GM19328 (cell line): ENCODE data around the gene KRT13.
"Not testable (repeated sequence)": the region's sequence is repeated elsewhere in the genome, so short reads cannot be mapped to it uniquely, and the experiment has no call there.

Experiments used
- ATAC-seq: cut with Tn5 transposase; IDR thresholded peaks from one replicate; pipeline ENCODE4 v1.9.1; 2021; ENCODE audit warnings: mild to moderate bottlenecking, moderate library complexity; ENCODE audit not compliant: unreplicated experiment

KRT13 gene

DNA sequence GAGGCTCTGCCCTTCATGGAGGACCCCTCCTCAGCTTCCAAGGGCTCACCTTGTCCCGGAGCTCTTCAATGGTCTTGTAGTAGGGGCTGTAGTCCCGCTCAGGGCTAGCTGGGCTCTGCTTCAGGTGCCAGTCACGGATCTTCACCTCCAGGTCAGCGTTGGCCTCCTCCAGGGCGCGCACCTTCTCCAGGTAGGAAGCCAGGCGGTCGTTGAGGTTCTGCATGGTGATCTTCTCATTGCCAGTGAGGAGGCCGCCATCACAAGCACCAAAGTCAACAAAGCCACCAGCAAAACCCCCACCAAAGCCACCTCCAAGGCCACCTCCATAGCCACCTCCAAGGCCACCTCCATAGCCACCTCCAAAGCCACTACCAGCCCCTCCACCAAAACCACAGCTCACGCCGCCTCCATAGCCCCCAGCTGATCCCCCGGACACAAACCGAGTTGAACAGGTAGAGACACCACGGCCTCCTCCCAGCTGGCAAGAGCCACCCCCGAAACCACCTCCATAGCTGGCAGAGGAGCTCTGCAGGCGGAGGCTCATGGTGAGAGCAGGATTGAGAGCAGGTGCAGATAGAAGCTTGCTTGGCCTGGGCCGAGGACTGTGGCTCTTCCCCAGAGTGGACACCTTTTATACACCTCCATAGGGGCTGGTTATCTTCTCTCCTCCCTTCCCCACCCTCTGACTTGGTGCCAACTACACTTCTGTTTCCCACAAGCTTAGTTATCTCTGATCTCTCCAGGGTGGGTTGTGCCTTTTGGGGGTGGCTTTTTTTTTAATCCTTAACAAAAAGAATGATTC is at the start of gene KRT13:
KRT13 (minus strand) TSS at position 606 of the 802 bp plus-strand sequence; CDS start at position 544, 62 bp downstream.
- ATAC-seq = no peak

DNA sequence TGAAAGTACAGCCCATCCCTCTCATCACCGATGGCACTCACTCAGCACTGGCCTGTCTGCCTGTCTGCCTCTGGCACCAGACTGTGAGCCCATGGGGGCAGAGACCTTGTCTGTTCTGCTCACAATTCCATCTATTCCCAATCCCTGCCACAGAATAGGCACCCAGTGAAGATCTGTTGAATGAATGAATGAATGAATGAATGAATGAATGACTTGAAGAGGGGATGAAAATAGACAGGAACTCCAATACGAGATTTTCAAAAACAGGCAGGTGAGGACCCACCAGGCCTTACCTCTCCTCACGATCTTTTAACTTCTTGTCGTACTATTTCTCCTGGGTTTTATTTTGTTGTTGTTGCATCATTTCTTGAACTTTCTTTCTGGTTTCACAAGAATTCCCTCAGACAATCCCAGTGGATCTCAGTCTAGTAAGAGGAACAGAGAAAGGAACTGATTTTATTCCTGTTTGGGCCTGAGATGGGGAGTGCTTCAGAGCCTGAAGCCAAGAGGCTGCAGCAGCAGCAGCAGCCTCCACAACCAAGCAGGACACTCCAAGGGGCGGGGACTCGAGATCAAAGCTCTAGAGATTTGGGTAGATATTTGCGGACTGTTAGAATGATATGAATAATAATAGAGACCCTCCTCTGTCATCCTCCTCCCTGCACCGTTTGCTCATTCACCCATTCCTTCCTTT is 48.7 kb upstream of the KRT13 start:
- ATAC-seq = no peak

DNA sequence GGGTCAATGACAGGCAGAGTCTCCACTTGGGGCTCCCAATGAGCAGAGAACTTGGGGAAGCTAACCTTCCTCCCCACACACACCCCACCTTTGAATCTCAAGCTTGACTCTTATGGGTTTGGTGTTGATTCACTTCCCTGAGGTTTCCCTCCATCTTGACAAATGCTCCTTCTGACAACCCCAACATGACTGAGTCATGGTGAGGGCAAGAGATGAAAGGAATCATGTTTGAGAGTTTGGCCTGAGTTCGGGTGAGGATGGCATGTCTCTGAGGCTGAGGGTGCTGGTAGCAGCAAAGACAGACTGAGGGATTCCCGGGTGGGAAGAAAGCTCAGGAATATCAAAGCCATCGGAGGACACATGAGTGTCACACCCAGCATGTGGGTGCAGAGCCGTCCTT is 47.8 kb upstream of the KRT13 start:
- no peak for ATAC-seq

DNA sequence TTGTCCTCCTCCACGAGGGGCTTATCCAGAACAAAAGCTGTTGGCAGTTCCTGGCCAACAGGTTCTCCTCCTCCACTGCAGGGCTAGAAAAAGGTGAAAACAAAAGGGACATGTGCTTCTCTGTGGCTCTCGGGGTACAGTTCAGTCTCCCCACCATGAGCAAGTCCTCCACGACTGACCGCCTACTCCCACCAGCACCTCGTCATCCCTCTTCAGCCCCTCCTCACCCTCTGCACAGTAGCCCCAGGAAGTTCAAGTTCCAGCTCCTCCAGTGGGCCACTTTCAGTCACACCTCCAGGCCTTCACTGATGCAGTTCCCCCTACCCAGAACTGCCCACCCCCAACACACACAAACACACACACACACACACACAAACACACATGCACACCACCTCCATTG is 47.0 kb upstream of the KRT13 start:
- ATAC-seq = no peak

DNA sequence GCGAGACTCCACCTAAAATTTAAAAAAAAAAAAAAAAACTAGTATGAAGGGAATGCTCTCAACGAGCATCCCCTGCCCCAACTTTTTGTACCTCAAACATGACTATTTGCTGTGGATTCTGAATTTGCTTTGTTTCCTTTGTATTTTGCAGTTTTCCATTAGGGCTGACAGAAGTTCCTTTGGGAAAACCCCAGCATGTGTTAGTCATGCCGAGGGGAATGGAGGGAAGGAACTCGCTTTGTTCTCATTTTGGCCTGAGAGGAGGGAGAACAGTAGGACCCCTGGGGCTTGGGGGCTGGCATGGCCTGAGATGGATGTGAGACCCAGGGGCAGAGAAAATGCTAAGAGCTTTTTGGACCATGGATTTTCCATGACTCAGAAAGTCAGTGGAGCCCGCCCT is 46.0 kb upstream of the KRT13 start:
- ATAC-seq = no peak

DNA sequence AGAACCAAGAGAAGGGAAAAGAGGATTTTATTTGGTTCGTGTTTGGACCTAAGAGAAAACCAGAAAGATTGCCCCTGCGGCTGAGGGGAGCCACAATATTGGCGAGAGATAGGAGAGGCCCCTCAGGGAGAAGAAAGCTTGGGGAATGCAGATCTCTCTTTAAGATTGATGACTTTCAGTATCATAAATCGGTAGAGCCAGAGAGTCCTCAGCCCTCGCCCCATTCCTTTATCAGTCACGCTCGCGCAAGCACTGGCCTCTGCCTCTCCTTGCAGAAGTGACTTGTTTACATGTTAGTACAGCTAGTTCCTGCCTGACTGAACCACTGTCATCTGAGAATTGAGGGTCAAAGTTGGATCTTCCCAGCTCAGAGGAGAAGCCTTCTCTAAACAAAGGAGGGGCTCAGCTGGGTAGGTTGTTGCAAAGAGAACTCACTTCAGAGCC is 44.2 kb upstream of the KRT13 start:
- no peak for ATAC-seq

DNA sequence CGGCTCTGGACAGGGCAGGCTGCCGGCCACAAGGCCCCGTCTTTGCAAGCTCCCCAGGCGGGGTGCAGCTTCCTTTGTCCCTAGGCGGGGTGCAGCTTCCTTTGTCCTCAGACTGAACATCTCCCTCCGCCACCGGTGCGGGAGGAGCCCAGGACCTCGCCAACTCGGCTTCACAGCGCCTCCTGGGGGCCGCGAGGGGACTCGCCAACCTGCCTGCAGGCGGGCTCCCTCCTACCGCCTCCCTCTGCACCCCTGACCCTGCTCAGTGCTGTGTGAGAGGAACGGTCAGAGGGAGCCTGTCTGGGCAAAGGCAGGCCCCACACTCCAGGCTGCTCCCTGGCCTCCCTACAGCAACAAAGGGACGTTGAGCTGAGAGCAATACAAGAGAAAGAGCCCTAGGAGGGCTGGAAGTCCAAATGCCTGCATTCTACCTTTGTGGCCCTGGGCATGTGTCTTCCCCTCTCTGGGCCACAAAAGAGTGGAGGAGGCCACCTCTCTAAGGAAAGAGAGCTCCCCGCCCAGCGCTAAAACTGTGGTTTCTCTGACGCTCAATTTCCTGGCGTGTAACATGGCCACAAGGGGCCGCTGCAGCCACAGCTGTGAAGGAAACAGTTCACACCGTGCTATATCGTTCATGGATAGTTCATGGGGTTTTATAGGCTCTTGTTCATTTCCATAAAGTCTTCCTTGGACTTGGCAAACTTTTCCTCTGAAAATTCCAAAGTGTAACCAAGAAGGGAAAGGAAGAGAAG is 43.6 kb upstream of the KRT13 start:
- ATAC-seq = no peak

DNA sequence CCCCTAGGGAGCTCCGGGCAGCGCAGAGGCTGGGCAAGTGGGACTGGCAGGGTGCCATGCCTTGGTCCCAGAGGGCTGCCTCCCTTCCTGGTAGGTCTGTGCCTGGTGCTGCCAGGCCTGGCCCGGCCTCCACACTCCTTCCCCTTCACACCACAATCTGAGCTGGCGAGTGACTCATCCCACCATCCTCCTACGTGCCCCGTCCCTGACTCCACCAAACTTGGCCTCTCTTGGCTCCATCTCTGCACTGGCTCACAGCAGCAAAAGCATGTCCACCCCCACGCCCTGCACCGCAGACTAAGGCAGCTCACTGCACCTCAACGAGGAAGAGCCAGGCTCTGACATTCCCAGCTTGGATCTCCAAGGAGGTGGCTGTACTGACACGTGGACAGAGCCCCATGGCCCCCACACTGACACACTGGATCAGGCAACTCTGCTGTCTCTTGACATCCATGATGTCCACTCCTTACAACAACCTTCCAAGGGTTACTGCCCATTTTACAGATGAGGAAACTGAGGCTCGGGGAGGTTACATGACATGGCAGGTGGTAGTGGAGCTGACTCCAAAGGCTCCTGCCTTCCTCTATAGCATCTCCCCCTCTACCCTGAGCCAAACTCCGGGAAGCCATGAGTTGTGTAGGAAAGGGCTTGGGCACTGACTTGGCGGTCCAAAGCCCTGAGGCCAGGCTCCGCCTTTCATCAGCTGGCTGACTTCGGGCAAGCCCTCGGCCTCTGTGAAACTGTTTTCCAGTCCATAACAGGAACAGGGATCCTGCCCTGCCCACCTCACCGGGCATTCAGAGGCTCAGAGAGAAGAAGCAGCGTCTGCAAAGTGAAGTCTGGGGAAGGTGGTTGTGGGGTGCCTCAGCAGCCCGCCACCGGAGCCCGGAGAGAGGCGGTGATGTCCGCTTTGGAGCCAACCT is 42.8 kb upstream of the KRT13 start:
- ATAC-seq = no peak

DNA sequence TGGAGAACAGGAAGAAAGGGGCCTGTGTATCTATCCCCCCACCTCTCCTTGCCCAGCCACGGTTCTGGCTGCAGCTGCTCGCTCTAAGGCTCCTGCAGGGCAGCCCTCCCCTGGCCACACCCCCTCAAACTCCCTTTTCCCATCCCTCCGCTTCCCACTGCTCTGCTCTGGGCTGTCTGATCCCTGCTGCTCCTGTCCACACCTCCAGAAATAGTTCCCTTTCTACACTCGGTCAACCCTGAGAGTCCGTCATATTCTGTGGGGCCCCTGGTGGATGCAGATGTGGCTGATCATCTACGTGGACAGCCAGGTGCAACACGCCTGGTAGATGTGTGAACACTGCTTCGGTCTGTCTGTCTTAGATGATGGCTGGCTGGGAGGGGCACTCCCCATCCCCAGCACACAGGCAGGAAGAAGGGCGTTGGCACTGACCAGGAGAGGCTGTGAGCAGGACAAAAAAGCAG is 42.0 kb upstream of the KRT13 start:
- ATAC-seq = no peak

DNA sequence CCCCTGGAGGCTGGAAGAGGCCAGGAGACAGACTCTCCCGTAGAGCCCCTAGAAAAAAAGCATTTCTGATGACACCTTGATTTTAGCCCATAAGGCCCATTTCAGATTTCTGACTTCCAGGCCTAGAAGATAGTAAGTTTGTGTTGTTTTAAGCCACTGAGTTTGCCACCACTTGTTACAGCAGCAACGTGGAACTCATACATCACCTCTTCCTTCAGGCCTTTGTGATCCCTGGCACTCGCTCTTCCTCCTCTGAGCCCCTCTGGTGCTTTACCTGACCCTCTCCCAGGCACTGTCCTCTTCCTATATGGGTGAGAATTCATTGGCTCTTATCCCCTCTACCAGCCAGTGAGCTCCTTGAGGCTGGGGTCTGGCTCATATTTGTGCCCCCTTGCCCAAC is 41.4 kb upstream of the KRT13 start:
- ATAC-seq = no peak

DNA sequence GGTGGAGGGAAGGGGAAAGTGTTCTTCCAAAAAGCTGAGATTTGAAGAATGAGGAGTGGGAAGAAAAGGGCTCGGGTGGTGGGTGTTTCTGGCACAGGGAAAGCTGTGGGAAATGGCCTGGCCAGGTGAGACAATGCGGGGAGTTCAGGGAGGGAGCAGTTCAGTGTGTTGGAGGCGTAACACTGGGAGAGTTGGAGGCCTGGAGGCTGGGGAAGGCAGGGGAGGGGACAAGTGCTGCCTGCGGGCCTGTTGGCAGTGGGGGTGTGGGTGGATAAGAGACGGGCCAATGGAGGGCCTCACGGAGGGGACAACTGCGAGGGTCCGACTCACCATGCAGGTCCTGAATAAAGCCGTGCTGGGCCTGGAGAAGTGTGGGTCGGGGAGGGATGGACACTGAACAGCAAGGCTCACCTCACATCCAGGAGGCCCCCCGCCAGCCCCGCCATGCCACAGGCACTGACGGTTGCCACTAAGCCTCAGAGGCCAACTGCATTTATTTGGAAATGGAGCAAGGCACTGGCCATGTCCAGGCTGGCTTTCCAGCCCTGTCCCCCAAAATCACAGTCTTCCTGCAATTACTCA is 40.5 kb upstream of the KRT13 start:
- ATAC-seq = no peak

DNA sequence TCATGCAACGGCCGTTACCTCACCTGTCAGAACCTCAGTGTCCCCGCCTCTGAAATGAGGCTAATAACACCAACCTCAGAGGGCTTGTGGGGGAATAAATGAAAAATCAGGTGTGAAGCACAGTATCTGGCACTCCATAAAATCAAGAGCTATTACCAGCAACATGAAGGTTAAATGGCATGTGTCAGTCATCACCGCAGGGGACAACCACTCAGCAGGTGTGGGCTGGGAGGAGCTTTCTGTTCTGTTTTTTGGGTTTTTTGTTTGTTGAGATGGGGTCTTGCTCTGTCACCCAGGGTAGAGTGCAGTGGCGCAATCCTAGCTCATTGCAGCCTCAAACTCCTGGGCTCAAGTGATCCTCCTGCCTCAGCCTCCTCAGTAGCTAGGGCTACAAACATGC is 39.5 kb upstream of the KRT13 start:
- ATAC-seq = no peak

DNA sequence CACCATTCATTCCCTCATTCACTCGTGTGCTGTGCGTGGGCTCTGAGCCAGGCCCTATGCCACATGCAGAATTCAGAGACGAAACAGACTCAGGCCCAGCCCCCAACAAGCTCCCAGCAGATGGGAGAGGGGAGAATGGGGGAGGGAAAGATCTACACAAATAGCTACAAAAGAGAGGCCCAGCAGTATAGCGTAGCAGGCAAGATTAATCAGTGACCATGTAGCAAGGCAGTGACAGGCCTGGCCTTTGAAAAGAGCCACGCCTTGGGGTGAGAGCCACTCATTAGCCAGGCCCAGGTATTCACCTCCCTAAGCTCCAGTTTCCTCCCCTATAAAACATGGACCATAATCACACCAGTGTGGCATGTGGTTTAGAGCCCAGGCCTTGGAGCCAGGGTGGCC is 39.1 kb upstream of the KRT13 start:
- no peak for ATAC-seq

DNA sequence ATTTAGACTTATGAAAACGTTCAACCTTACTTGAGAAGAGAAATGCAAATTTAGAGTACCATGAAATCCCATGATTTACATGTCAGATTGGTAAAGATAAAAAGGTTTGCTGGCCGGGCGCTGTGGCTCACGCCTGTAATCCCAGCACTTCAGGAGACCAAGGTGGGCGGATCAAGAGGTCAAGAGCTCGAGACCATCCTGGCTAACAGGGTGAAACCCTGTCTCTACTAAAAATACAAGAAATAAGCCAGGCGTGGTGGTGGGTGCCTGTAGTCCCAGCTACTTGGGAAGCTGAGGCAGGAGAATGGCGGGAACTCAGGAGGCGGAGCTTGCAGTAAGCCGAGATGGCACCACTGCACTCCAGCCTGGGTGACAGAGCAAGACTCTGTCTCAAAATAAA is 37.4 kb upstream of the KRT13 start:
- ATAC-seq = not testable (repeated sequence)

DNA sequence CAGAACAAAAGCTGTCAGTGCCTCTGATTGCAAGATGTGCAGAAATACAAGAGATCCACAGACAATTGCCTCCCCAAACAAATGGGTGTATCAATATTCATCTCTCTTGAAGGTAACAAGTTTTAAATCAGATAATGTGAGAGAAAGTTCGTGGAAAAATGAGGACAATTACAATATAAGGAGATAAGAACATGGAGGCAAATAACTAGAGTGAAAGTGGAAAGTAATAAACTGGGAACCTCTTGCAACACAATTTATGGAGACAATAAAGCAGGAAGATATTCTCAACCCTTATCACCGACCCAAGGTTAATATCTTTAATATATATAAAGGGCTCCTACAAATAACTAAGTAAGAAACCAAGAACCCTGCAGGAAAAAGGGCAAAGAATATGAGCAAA is 36.9 kb upstream of the KRT13 start:
- no peak for ATAC-seq

DNA sequence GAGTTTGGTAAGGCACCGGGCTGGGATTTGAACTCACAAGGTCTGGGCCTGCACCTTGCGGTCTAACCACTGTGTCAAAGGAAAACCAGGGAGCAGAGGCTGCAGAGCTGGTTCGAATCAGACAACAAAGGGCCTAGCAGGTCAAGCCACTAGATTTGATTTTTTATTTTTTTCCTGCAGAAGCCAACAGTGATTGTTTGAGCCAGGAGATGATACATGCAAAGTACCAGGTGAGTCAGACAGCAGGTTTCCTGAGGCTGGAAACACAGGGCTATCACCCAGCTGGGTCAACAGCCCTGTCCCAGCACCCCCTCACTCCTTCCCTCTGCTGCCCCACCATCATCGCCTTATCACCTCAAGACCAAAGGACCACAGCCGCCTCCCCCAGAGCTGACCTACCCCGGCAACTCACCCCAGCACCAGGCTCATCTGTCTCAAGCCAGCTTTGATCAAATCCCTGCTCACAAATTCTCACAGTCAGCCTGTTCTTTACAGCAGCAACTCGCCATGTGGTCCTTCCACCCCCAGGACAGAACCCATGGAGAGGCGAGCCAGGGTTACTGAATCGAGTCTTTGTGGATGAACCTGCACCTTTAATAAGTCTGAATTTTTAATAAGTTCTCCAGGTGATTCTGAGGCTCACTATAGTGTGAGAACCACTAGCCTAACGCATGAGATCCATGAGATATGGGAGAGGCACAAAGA is 35.7 kb upstream of the KRT13 start:
- ATAC-seq = no peak

DNA sequence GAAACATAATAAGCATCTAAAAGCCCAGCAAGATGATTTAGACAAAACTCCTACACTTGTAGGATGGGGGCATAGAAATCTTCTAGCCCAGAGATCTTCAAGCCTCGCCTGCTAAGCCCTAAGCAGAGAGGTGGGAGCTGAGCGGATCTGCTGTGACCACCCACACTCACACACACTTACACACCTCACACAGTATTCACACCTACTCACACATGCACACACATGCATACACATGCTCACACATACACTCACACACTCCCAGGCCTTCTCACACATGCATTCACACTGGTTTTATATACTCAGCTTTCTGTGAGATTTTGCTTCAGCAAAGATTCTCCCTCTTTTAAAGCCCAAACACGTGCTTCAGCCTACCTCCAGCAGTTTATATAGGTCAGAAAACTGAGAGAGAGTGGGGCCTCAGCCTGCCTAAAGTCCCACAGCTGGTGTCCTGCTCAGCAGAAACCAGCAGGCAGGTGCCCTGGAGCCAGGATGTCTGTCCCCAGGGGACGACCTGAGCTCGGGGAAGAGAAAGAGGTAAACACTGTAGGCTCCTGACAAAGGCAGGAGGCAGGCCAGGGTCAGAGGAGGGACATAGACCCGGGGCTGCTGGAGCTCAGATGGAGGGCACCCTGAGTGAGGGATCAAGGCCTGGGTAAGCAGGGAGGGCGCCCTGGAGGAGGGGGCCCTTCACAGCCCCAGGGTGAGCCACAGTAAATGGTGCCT is 34.7 kb upstream of the KRT13 start:
- ATAC-seq = no peak

DNA sequence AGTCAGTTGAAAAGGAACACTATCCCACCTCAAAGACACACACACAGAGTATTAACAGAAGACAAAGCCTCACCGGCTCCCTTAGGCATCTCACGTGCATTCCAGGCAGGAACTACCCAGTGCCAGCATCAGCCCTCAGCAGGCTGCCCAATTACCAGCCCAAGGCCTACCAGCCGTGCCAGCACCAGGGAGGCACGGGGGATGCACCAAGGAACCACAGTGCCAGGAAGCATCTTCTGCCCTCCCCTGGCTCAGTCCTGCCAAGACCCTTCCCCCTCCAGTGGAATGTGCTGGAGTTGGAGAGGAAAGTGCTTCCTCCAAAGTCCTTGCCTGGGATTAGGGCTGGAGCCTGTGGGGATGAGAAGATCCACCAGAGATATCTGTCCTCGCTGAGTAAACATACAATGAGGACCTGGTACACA is 33.7 kb upstream of the KRT13 start:
- no peak for ATAC-seq

DNA sequence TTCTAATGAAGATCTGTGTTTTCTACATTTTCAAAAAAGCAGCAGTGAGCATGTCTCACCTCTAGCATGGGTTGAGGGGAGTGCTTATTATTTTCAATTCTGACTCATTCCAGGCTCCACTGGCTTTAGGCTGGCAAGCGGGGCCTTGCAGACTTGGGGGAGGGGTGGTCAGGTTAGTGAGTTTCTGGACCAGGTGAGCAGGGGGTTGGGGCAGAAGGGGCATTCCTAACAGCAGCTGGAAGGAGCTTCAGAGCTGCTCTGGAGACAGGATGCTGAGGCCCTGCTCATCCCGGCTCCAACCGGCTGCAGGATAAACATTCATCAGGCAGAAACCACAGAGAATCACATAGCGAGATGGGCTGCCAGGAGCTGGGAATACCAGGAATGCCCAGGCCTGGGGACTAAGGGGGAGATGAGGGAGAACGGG is 33.2 kb upstream of the KRT13 start:
- no peak for ATAC-seq
